GM12878 (cell line): ENCODE data around the gene BCL2L13. TPM values are rescaled to one million over a fixed set of nuclear protein-coding genes. Genes with fewer than 3 reads are reported as not detected.

Source experiments
- ATAC-seq: fragments of 200-7000 bp; cut with Tn5 transposase; 3 replicates; pipeline ENCODE4 v1.9.1; 2020; ENCODE audit warnings: mild to moderate bottlenecking, moderate library complexity
- BruUV-seq: library from RNA; stranded (reverse); fragments of 400-500 nt; replicated peaks from 2 replicates; lab custom pipeline; 2021; lab: Mats Ljungman, UMichigan
- CTCF ChIA-PET: fragments of 300-600 bp; sonication (Branson Sonifier 250); formaldehyde crosslinking; extraction: SDS; loops from one replicate; lab custom pipeline; 2021; ENCODE audit warnings: inconsistent platforms; lab: Yijun Ruan, JAX
- POLR2A ChIA-PET: fragments of 350-600 bp; formaldehyde crosslinking; extraction: SDS; loops from one replicate; lab custom pipeline; 2021; ENCODE audit warnings: inconsistent platforms; lab: Charles Lee
- RAD21 ChIA-PET: fragments of 300-600 bp; sonication (Branson Sonifier 250); formaldehyde crosslinking; loops from one replicate; lab custom pipeline; 2023; ENCODE audit warnings: antibody characterized with exemption; ENCODE audit not compliant: unreplicated experiment; lab: Charles Lee
- SMC1A ChIA-PET: fragments of 300-600 bp; sonication (Branson Sonifier 250); formaldehyde crosslinking; loops from one replicate; lab custom pipeline; 2023; ENCODE audit not compliant: unreplicated experiment, uncharacterized antibody; lab: Charles Lee
- DNase-seq: peaks from one replicate; pipeline ENCODE4 v3.0.0-alpha.2; 2011; ENCODE audit warnings: low read depth, low spot score
- FAIRE-seq: peaks from 3 replicates; lab custom pipeline; 2011; peaks lifted over from hg19 to GRCh38; lab: Jason Lieb, UNC
- H2AFZ ChIP-seq: 2 replicates; pipeline ENCODE4 v1.6.0; 2011; ENCODE audit warnings: low read depth, low read length, control low read depth; ENCODE audit not compliant: control insufficient read depth
- H3K27ac ChIP-seq: 2 replicates; pipeline ENCODE4 v1.5.1; 2011; ENCODE audit warnings: control low read depth; ENCODE audit not compliant: control insufficient read depth, insufficient read depth
- H3K27me3 ChIP-seq, 2 experiments: replicated peaks in 1 of 2; 2 replicates each; pipeline versions ENCODE4 v1.6.0 to v1.6.1; 2011; ENCODE audit warnings: low read length in 1 of 2; ENCODE audit not compliant: control insufficient read depth in 2 of 2, insufficient read depth in 2 of 2
- H3K36me3 ChIP-seq, 2 experiments: 2 replicates each; pipeline ENCODE4 v1.5.1; 2011; ENCODE audit warnings: low read length in 1 of 2; ENCODE audit not compliant: control insufficient read depth in 2 of 2, insufficient read depth in 2 of 2
- H3K4me1 ChIP-seq: 2 replicates; pipeline ENCODE4 v1.6.1; 2011; ENCODE audit warnings: mild to moderate bottlenecking, low read length, moderate library complexity, mixed read lengths; ENCODE audit not compliant: control insufficient read depth, insufficient read depth
- H3K4me2 ChIP-seq: 2 replicates; pipeline ENCODE4 v1.6.0; 2011; ENCODE audit warnings: control low read depth; ENCODE audit not compliant: control insufficient read depth, insufficient read depth
- H3K4me3 ChIP-seq: fragments of 200-600 bp; sonication (generic); 2 replicates; pipeline ENCODE4 v1.5.1; 2016
- H3K79me2 ChIP-seq: 2 replicates; pipeline ENCODE4 v1.6.0; 2011; ENCODE audit warnings: low read length; ENCODE audit not compliant: control insufficient read depth, insufficient read depth
- H3K9ac ChIP-seq: 2 replicates; pipeline ENCODE4 v1.8.0; 2011; ENCODE audit warnings: low read length, control low read depth, mixed read lengths; ENCODE audit not compliant: control insufficient read depth, insufficient read depth
- H3K9me3 ChIP-seq: replicated peaks from 3 replicates; pipeline ENCODE4 v1.5.1; 2011; ENCODE audit warnings: mild to moderate bottlenecking, low read length; ENCODE audit not compliant: control insufficient read depth, insufficient read depth
- H4K20me1 ChIP-seq: 2 replicates; pipeline ENCODE4 v1.6.0; 2011; ENCODE audit not compliant: control insufficient read depth, insufficient read depth
- ATF2 ChIP-seq: IDR thresholded peaks from 2 replicates; pipeline ENCODE4 v1.6.1; 2012; ENCODE audit warnings: low read length, inconsistent platforms
- BCL3 ChIP-seq: IDR thresholded peaks from 2 replicates; pipeline ENCODE4 v1.6.1; 2011; ENCODE audit warnings: borderline replicate concordance, low read depth, mild to moderate bottlenecking, moderate library complexity, low read length; ENCODE audit not compliant: insufficient read depth, poor library complexity, severe bottlenecking
- BHLHE40 ChIP-seq, 2 experiments: fragments of 450-650 bp in 1 of 2; IDR thresholded peaks; 2 replicates each; pipeline ENCODE4 v1.6.1; 2011 to 2017; ENCODE audit warnings: low read depth in 2 of 2, borderline replicate concordance in 1 of 2, improper control_type of control experiment in 1 of 2, low read length in 1 of 2, mild to moderate bottlenecking in 1 of 2
- CBX3 ChIP-seq: fragments of 200-600 bp; sonication (generic); IDR thresholded peaks from 2 replicates; pipeline ENCODE4 v1.6.1; 2016; ENCODE audit warnings: low read depth, borderline replicate concordance
- CEBPZ ChIP-seq: fragments of 150-350 bp; IDR thresholded peaks from 2 replicates; pipeline ENCODE4 v1.6.1; 2016; ENCODE audit warnings: low read depth, low read length
- FOS ChIP-seq: IDR thresholded peaks from 3 replicates; pipeline ENCODE4 v1.6.1; 2011; ENCODE audit warnings: borderline replicate concordance; ENCODE audit not compliant: insufficient read length; ENCODE audit errors: extremely low read depth
- FOXM1 ChIP-seq: IDR thresholded peaks from 2 replicates; pipeline ENCODE4 v1.6.1; 2012; ENCODE audit warnings: low read depth, mild to moderate bottlenecking, inconsistent platforms, low read length, moderate library complexity
- IRF3 ChIP-seq: fragments of 450-650 bp; IDR thresholded peaks from 2 replicates; pipeline ENCODE4 v1.6.1; 2014; ENCODE audit warnings: mild to moderate bottlenecking
- KDM1A ChIP-seq: fragments of 200-600 bp; sonication (generic); IDR thresholded peaks from 2 replicates; pipeline ENCODE4 v1.6.1; 2016; ENCODE audit warnings: borderline replicate concordance
- MAX ChIP-seq: IDR thresholded peaks from 2 replicates; pipeline ENCODE4 v1.6.1; 2012; ENCODE audit warnings: low read depth, low read length, improper control_type of control experiment
- NRF1 ChIP-seq: conservative IDR thresholded peaks from 2 replicates; pipeline ENCODE4 v1.6.1; 2011; ENCODE audit warnings: mild to moderate bottlenecking, low read depth, low read length, improper control_type of control experiment
- POLR2A ChIP-seq: IDR thresholded peaks from 2 replicates; pipeline ENCODE4 v1.6.1; 2011; ENCODE audit warnings: low read depth, mild to moderate bottlenecking, low read length
- RFX5 ChIP-seq: IDR thresholded peaks from 2 replicates; pipeline ENCODE4 v1.6.1; 2011; ENCODE audit warnings: low read depth, low read length, improper control_type of control experiment
- SP1 ChIP-seq: IDR thresholded peaks from one replicate; pipeline ENCODE4 v1.6.1; 2011; ENCODE audit warnings: low read depth, low read length
- STAT3 ChIP-seq: IDR thresholded peaks from 2 replicates; pipeline ENCODE4 v1.6.1; 2011; ENCODE audit warnings: low read depth, low read length, improper control_type of control experiment
- TBL1XR1 ChIP-seq: IDR thresholded peaks from 2 replicates; pipeline ENCODE4 v1.6.1; 2012; ENCODE audit warnings: low read depth, low read length, improper control_type of control experiment
- ZNF384 ChIP-seq: IDR thresholded peaks from 2 replicates; pipeline ENCODE4 v1.6.1; 2012; ENCODE audit warnings: low read depth, mild to moderate bottlenecking, low read length, improper control_type of control experiment, borderline replicate concordance
- WGBS: methylation state at CpG from one replicate; pipeline ENCODE4 v1.1.6; 2016; ENCODE audit warnings: low lambda C conversion rate; ENCODE audit not compliant: insufficient replicate concordance, insufficient coverage; ENCODE audit errors: missing lambda C conversion rate; 5-methylcytosine and 5-hydroxymethylcytosine counted together
- in situ Hi-C: fragments of 300-500 bp; cut with MboI; formaldehyde crosslinking; loops from 9 replicates; pipeline ENCODE4 v1.14.3; 2018; ENCODE audit warnings: mixed read lengths
- intact Hi-C: fragments of 100-400 bp; cut with micrococcal nuclease; formaldehyde crosslinking; loops from one replicate; pipeline ENCODE4 v1.14.2; 2022; ENCODE audit not compliant: unreplicated experiment
- polyA plus RNA-seq, 11 experiments: library from polyadenylated mRNA; depleted of rRNA in 4 of 11; unstranded in 6 of 11; stranded (reverse) in 5 of 11; fragments of >200 nt; fragmentation: Nextera tagmentation in 4 of 11; fragmentation: Illumina TruSeq in 1 of 11; extraction: Ambion mirVana in 4 of 11; extraction: Trizol in 1 of 11; gene quantifications; 1 replicate in 1 of 11; 2 replicates in 10 of 11; pipeline versions ENCODE4 v1.2.1 to v1.2.3, GENCODE V29; 2011 to 2016; ENCODE audit warnings: inconsistent platforms in 2 of 11, missing spikeins in 2 of 11, low read depth in 1 of 11
- total RNA-seq, 4 experiments: library from RNA; depleted of rRNA in 3 of 4; stranded (reverse); fragments of >200 nt in 3 of 4; fragmentation: Illumina TruSeq in 1 of 4; extraction: Trizol in 1 of 4; gene quantifications; 2 replicates each; pipeline versions ENCODE4 v1.2.1 to v1.2.3, GENCODE V29; 2013 to 2021

The BCL2L13 gene
- total and polyA plus RNA-seq, 10 of the 15 experiments (the other 5 are each of a cell fraction or from before 2014, with no cell fraction given): 18.6 to 30.6 (median 28.2) TPM

GRCh38 chr22:17665854-17666253, 27.3 kb downstream of the BCL2L13 start:
- no TSS peak for BruUV-seq
- TF ChIP-seq CEBPZ: no peak
- TF ChIP-seq NRF1: no peak
- no peak for TF ChIP-seq RFX5
- TF ChIP-seq BCL3: no peak
- TF ChIP-seq SP1: no peak
- TF ChIP-seq BHLHE40 (IDR thresholded peaks at IDR 0.05; ENCODE audit: borderline replicate concordance in 1 of 2, low read depth in 2 of 2, low read length in 1 of 2): no peak
- no peak for TF ChIP-seq ATF2
- TF ChIP-seq ZNF384: no peak
- TF ChIP-seq MAX: no peak
- no peak for TF ChIP-seq CBX3
- no peak for TF ChIP-seq STAT3
- TF ChIP-seq FOXM1: no peak
- no peak for TF ChIP-seq POLR2A
- TF ChIP-seq FOS: no peak
- TF ChIP-seq KDM1A: no peak
- no peak for TF ChIP-seq TBL1XR1
- no peak for TF ChIP-seq IRF3
- Histone ChIP-seq H3K36me3 (peaks cover 2 to 12% of the 10 kb centered on the region in 2 experiments; a peak in 2 of 4 replicates), H3K4me1 (no peaks in the 10 kb centered on the region), H4K20me1 (no peaks in the 10 kb centered on the region), H3K79me2 (no peaks in the 10 kb centered on the region), H3K27ac (no peak overlapping the region), H3K9me3 (peaks cover 12% of the 10 kb centered on the region; the same call in 2 of the 3 replicates), H3K9ac (no peak overlapping the region), H3K27me3 (no peaks in the 10 kb centered on the region), H3K4me2 (no peak overlapping the region), H2AFZ (no peak overlapping the region), H3K4me3 (no peak overlapping the region)
- FAIRE-seq: no peak
- ChIA-PET CTCF (no interaction called here), SMC1A (no interaction called here), POLR2A (no interaction called here), RAD21 (no interaction called here)
- no peak for ATAC-seq
- no peak for DNase-seq
- intact Hi-C loops: no loop called here
- in situ Hi-C loops: no loop called here
- WGBS: 99% methylated on average over 3 of the region's 3 CpGs
